KOPT-K1 (cell line): ENCODE measurements around the gene RXRA.

Source experiments
- H3K27ac ChIP-seq: fragments of 200-600 bp; sonication (generic); 2 replicates; pipeline ENCODE4 v1.5.1; 2016; ENCODE audit warnings: antibody characterized with exemption, mild to moderate bottlenecking, low read depth, low read length; ENCODE audit not compliant: poor library complexity, severe bottlenecking
- H3K36me3 ChIP-seq: fragments of 200-600 bp; sonication (generic); 2 replicates; pipeline ENCODE4 v1.5.1; 2017; ENCODE audit warnings: antibody characterized with exemption, mild to moderate bottlenecking, low read length, moderate library complexity; ENCODE audit not compliant: insufficient read depth
- H3K9me3 ChIP-seq: fragments of 200-600 bp; sonication (generic); 2 replicates; pipeline ENCODE4 v1.5.1; 2017; ENCODE audit warnings: antibody characterized with exemption, low read length, mild to moderate bottlenecking; ENCODE audit not compliant: insufficient read depth, poor library complexity, severe bottlenecking

Gene RXRA

DNA sequence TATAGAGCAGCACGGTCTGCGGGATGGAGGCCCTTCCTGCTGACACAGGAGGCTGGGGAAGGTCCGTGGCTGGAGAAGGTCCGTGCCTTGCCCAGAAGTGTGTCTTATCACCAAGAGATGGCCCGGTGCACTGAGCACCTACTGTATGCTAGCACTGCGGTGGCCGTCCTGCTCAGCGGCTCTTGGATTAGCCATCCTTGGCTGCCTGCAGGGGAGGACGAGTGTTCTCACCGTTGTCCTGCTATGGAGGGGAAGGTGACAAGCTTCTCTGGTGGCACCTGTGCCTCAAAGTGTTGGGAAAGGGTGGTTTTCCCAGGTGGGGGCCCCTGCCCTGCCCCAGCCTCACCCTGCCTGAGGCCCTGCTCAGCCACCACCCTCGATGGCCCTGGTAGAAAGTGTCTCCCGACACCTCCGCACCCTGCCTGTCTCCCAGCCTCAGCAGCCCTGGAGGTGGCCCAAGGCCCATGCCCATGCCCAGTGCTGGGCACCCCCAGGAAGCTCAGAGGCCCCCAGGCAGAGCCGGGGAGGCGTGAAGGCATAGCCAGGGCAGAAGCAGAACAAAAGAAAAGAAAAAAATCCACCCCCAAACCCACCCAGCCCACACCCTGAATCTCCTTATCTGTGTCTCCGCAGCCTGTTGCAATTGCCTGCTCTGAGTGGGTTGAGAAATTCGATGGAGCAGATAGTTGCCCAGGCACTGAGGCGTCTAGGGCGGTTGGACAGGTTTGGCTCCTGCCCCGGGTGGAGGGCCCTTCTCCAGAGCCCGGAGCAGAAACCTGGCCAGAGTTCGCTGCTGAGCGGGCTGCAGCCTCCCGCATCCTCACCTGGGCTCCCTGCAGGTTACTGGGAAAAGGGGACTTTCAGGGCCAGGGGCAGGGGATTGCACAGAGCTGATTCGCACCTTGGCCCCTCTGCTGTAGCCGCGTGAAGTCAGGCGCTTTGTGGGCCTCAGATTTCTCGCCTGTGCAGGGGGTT lies 30.5 kb downstream of the RXRA start:
- H3K36me3 ChIP-seq, result no peaks in the 10 kb centered on the region
- H3K9me3 ChIP-seq, result no peaks in the 10 kb centered on the region
- no peak overlapping the region for H3K27ac ChIP-seq

DNA sequence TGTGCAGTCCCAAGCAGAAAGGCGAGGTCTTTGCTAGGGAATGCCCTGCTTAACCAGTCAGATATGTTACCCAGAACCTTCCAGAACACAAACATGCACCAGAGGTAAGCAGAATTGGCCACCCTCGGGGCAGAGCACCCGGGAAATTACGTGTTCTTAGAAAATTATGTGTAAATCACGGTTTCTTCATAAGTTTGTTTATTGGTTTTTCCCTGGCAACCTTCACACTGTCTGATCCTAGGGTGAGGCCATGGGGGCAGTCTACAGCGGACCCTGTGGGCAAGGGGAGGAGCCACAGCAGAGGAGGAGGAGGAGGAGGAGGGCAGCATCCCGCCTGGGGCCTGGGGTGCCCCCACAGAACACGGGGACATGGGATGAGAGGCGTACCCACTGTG lies 31.4 kb downstream of the RXRA start:
- Histone ChIP-seq H3K9me3 (no peaks in the 10 kb centered on the region), H3K27ac (no peak overlapping the region), H3K36me3 (no peaks in the 10 kb centered on the region)

- Histone ChIP-seq H3K36me3 (no peaks in the 10 kb centered on the region), H3K27ac (no peak overlapping the region)
These were observed 31.9 kb downstream of the RXRA start for GRCh38 chr9:134358026-134358661.

DNA sequence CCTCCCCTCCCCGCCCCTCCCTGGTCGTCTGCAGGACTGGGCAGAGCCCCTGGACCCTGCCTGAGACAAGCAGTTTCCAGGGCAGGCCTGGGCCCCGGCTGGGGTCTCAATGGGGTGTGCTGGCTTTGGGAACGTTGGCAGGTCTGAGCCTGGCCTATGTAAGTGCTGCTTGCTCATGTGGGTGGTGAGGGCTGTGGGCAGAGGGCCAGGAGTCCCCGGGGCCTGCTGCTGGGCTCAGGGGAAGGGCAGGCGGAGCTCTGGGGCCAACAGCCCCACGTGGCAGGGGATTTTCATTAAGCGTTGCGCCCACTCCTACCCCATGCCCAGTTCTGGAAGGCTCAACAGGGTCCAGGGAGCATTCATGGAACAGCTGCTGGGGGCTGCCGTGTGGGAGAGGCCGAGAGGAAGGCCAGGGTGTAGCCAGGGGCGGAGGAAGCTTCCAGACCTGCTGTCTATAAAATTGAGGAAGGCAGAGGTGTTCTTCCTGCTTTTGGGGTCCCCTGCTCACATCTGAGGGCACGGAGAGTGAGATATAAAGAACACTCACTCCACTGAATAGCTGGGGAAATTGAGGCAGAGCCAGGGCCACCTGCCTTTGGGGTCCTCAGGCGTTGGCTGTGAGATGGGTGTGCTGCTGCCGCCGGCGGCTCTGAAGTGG lies 32.5 kb downstream of the RXRA start:
- Histone ChIP-seq H3K27ac (no peak overlapping the region), H3K36me3 (no peaks in the 10 kb centered on the region), H3K9me3 (no peaks in the 10 kb centered on the region)

More at GRCh38 chr9:134358026-134358661, 31.9 kb downstream of the RXRA start:
- H3K9me3 ChIP-seq, result no peaks in the 10 kb centered on the region

- no peaks in the 10 kb centered on the region for H3K36me3 ChIP-seq
- H3K9me3 ChIP-seq, result no peaks in the 10 kb centered on the region
- H3K27ac ChIP-seq, result no peak overlapping the region
These were observed 33.4 kb downstream of the RXRA start for GRCh38 chr9:134359493-134360179.

DNA sequence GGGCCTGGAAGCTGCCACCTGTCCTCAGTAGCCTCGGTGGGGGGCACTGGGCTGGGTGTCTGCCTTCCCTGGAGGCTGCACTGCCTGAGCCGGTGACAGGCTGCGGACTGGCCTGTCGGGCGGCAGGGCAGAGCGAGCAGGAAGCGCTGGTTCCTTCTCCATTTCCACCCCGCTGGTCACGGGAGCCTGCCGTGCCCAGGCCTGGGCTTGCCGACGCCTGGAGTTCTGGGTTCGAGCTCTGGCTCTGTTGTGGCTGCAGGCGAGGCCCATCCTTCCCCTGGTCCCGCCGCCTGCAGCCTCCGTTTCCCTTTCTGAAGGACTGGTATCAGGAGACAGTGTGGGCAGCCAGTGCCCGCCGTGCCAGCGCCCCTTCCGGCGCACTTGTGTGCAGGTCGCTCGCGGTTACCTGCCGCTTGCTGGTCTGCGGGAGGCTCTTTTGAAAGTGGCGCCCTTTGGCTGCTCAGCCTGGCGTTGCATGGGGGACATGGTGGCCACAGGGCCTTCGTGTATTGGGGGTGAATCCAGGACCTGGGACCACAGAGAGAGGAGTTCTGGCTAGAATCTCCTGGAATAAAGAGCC lies 34.0 kb downstream of the RXRA start:
- Histone ChIP-seq H3K9me3 (no peaks in the 10 kb centered on the region), H3K27ac (no peak overlapping the region), H3K36me3 (no peaks in the 10 kb centered on the region)

DNA sequence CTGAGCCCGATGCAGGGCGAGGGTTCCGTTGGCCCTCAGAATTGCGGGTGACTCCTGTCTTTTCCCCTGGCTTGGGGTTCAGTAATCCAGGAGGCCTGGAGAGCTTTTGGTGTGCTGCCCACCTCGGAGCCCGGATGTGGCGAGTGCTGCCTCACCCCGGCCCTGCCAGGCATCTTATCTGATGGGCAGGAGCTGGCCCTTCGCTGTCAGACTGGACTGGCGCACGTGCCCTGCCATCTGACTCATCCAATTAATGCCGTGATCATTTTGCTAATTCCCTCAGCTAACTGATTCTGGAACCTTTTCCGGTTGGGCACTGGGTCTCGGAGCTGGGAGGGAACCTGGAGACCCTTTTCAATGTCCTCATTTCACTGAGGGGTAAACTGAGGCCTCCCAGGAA lies 34.6 kb downstream of the RXRA start:
- no peak overlapping the region for H3K27ac ChIP-seq
- H3K36me3 ChIP-seq, result no peaks in the 10 kb centered on the region
- H3K9me3 ChIP-seq, result no peaks in the 10 kb centered on the region

GRCh38 chr9:134361426-134361825 lies 35.2 kb downstream of the RXRA start:
- H3K27ac ChIP-seq, result no peak overlapping the region
- H3K9me3 ChIP-seq, result no peaks in the 10 kb centered on the region
- no peaks in the 10 kb centered on the region for H3K36me3 ChIP-seq

DNA sequence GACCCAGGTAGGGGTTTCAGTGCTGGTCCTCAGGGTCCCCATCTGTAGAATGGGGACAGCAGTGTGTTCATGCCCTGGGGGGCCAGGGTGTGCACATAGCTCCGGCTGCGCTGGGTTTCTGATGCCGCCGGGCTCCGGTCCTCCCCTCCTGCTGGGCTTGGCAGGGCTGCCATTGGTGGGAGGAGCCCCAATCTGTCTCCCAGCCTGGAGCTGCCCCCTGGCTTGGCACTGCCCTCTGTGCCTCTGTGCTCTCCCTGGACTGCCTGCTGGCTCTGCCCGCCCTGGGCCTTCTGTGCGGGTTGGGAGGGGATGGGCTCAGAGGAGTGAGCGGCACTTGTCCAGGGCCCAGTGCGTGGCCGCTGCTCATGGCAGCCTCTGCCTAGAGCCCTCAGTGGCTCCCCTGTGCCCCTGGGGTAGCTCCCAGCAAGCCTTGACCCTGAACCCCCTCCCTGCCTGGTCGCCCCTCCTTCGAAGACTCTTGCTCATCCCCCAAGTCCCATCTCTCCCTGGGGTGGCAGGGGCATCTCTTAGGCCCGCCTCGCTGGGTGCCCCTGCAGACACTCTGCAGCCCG lies 35.7 kb downstream of the RXRA start:
- Histone ChIP-seq H3K27ac (no peak overlapping the region), H3K36me3 (no peaks in the 10 kb centered on the region), H3K9me3 (no peaks in the 10 kb centered on the region)

DNA sequence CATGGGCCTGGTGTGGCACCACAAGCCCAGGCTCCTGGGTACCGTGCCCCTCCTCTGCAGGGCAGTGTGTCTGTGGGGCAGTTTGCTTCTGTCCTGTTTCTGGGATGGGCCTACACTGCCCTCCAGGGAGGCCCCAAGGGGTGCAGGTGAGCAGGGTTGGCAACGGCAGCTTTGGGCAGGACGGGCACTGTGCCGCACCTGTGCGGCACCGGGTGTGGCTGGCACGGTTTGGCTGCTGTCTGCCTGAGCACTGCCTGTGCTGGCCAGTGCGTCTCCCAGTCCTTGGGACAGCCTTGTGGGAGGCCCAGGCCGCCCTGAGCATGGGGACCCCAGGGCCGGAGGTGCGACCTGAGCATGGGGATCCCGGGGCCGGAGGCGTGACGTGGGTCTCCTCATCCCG lies 37.2 kb downstream of the RXRA start:
- Histone ChIP-seq H3K9me3 (no peaks in the 10 kb centered on the region), H3K27ac (no peak overlapping the region), H3K36me3 (no peaks in the 10 kb centered on the region)

- Histone ChIP-seq H3K36me3 (no peaks in the 10 kb centered on the region), H3K9me3 (no peaks in the 10 kb centered on the region), H3K27ac (no peak overlapping the region)
These were observed 38.3 kb downstream of the RXRA start for GRCh38 chr9:134364391-134365114.

DNA sequence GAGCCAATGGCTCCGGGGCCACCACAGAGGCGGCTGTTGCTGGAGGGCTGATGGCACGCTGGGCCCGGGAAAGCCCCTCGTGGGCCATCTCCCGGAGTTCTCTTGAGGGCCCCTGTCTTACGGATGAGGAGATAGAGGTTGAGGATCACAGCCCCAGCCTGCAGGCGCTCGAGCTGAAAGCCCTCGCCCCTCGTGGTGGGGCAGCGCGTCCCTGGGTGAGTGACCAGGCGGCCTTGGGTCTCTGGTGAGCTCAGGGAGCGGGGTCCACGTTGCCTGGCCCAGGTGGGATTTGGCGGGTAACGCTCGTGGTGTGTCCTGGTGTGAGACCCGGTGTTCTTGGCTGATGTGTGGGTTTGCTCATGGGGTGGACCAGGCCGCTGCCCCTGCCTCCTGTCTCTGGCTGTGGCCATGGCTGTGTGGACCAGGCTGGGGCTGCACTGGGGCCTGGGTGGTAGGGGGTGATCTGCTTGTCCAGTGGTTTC lies 38.9 kb downstream of the RXRA start:
- Histone ChIP-seq H3K36me3 (no peaks in the 10 kb centered on the region), H3K27ac (no peak overlapping the region), H3K9me3 (no peaks in the 10 kb centered on the region)

DNA sequence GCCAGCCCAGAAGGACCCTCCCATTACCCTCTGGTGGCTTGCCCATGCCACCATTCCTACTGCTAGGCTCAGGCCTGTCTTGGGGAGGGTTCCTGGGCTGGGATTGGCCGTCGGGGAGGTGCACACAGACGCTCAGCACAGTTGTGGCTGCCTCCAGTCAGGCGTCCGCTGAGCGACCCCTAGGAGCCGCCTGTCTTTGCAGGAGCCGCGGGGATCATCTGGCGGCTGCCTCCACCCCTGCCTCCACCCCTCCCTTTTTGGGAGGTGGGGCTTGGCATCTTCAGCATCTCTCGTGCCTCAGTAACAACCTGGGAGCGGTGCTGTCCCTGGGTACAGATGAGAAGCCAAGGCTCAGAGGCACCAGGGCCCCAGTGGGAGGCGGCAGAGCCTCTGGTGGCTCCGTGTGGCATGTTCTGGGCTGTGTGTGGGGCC lies 39.6 kb downstream of the RXRA start:
- H3K36me3 ChIP-seq, result no peaks in the 10 kb centered on the region
- no peaks in the 10 kb centered on the region for H3K9me3 ChIP-seq
- H3K27ac ChIP-seq, result no peak overlapping the region
